ENCODE data around the gene HCRTR1.

The HCRTR1 gene

DNA sequence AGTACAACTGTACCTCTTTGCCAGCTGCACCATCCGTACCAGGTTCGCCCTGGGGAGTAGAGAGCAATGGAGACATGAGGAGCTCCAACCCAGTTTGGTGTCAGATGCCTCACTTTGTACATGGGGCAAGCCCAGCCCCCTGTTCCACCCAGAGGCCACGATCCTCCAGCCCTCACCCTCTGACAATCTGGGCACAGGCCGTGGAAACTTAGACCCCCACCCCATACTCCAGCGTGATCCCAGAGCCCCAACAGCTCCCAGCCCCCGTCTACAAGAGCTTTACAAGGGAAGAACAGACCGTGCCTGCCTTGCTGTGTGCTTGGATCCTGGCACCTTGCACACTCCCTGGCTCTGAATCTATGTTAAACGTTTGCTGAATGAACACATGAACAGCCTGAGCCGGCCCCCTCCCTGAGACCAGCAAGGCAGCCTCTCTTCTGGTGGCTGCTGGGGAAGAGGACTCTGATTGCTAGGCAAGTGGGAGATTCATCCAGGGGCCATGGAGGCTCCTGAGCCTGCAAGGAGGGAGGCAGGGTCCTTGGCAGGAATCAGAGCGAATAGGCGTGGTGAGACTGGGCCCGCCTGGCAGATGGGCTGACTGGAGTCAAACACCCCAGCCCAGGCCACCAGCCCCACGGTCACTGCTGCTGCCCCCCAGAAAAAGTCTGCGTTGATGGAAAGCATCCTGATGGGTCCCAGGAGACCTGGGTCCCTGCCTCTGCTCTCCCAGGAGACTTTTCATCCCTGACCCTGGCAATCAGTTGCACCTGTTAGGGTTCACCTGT, 39.7 kb downstream of the HCRTR1 start:
- no peak for DNase-seq (ENCODE audit: low read depth)
- H3K4me3 ChIP-seq (ENCODE audit: control insufficient read depth, low read depth, low read length) = no peak overlapping the region
- TF ChIP-seq, protein P1, sequence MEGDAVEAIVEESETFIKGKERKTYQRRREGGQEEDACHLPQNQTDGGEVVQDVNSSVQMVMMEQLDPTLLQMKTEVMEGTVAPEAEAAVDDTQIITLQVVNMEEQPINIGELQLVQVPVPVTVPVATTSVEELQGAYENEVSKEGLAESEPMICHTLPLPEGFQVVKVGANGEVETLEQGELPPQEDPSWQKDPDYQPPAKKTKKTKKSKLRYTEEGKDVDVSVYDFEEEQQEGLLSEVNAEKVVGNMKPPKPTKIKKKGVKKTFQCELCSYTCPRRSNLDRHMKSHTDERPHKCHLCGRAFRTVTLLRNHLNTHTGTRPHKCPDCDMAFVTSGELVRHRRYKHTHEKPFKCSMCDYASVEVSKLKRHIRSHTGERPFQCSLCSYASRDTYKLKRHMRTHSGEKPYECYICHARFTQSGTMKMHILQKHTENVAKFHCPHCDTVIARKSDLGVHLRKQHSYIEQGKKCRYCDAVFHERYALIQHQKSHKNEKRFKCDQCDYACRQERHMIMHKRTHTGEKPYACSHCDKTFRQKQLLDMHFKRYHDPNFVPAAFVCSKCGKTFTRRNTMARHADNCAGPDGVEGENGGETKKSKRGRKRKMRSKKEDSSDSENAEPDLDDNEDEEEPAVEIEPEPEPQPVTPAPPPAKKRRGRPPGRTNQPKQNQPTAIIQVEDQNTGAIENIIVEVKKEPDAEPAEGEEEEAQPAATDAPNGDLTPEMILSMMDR (IDR thresholded peaks at IDR 0.05; ENCODE audit: control insufficient read depth, insufficient read depth, low read depth, low read length, missing control alignments) = no peak

DNA sequence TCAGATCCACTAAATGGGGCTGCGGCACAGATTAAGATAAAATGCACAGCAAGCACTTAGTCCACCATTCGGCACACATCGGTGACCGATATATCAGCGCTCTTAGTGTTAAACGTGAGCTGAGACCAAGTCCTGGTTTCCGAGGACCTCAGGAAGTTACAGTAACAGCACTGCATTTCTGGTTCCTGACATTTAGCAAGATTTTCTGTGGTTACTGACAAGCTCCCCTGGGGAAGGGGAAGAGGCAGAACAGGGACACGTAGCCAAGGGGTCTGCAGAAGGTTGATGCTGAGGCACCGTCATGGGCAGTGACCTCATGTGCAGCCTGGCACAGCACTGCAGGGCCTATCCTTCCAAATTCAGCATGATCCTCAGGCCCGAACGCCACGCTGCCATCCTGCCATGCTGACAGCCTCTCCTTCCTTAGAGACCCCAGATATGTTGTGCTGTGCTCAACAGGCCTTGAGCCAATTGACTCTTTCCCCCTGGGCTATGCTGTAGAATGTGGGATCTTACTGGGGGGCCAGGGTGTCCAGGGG, 40.6 kb downstream of the HCRTR1 start:
- TF ChIP-seq, protein P1 (IDR thresholded peaks at IDR 0.05; ENCODE audit: control insufficient read depth, insufficient read depth, low read depth, low read length, missing control alignments) = no peak
- H3K4me3 ChIP-seq (ENCODE audit: control insufficient read depth, low read depth, low read length) = no peak overlapping the region

DNA sequence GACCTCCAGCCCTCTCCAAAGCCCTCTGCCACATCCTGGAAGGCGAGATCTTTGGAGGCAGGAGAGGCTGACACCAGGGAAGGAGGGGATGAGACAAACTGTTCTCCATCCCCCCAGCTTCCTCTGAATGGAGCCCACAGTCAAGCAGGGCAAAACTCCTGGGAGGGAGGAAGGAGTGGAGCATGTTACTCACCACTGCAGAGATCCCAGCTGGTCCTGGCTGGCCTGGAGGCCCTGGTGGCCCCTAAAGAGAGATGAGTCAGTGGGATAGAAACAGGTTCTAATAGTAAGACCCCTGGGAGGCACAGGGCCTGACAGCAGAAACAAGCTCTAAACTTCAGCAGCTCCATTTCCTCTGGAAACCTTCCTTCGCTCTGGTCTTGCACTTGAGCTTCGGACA, 41.2 kb downstream of the HCRTR1 start:
- no peak for DNase-seq (ENCODE audit: low read depth)
- TF ChIP-seq, protein P1 (IDR thresholded peaks at IDR 0.05; ENCODE audit: control insufficient read depth, insufficient read depth, low read depth, low read length, missing control alignments) = no peak

More for the DNA sequence above, 40.6 kb downstream of the HCRTR1 start:
- DNase-seq (ENCODE audit: low read depth) = no peak

DNA sequence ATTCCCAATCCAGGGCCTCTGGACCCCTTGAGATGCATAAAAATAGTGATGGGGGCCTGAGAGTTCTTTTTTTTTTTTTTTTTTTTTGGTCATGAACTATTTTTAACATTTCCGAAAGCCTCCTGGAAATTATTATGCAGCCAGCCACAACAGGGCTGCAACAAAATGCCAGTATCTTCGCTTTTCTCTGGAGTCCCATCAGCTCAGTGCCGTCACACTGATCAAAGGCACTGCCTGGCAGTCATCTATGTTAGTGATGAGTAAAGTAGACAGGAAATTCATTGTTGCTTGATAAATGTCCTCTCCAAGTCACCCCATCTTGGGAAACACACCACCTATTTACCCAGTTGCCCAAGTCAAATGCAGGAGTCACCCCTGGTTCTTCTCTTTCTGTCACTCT, 42.4 kb downstream of the HCRTR1 start:
- DNase-seq (ENCODE audit: low read depth) = no peak
- H3K4me3 ChIP-seq (ENCODE audit: control insufficient read depth, low read depth, low read length) = no peak overlapping the region
- TF ChIP-seq, protein P1 (IDR thresholded peaks at IDR 0.05; ENCODE audit: control insufficient read depth, insufficient read depth, low read depth, low read length, missing control alignments) = no peak

More for the DNA sequence above, 41.2 kb downstream of the HCRTR1 start:
- no peak overlapping the region for H3K4me3 ChIP-seq (ENCODE audit: control insufficient read depth, low read depth, low read length)

DNA sequence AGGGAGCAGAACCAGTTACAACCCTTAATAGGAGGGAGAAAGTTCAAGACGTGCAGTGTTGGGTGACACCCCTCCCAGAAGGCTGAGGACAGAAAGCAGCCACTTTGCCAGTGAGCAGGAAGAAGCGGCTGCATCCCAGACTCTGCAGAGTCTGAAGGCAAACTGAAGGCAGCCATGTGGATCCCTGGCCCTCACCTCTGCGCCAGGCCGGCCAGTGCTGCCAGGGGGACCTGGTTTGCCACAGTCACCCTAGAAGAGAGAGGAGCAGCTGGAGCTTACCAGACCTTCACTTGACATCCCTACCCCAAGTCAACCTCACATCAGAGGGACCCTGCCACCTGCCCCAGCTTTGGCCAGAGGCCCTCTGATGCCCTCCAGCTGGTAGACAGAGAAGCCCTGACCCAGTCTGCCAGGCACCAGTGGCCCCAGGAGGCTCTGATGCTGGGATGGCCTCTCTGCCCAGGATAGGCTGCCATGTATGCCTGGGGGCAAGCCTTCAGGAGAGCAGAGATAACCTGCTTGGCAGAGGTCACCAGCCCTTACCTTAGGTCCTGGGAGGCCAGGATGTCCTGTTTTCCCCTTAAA, 43.5 kb downstream of the HCRTR1 start:
- no peak overlapping the region for H3K4me3 ChIP-seq (ENCODE audit: control insufficient read depth, low read depth, low read length)
- DNase-seq (ENCODE audit: low read depth) = no peak
- TF ChIP-seq, protein P1 (IDR thresholded peaks at IDR 0.05; ENCODE audit: control insufficient read depth, insufficient read depth, low read depth, low read length, missing control alignments) = no peak

DNA sequence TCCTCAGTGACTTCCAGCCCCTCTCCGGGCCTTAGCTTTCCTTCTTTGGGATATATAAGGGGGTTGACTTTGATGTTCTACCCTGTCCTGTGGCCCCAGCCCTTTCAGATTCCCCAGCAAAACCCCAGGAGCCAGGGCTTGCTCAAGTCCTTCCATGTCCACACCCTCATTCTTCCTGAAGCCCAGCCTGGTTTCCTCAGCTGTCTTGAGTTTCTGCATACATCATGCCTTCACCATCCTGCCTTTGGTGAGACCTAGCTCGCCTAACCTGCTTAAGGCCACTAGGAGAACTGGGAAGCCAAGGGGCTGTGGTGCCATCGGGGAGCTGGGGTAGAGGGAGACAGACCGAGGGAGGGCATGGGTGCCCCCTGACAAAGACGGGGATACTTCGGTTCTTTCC, 44.4 kb downstream of the HCRTR1 start:
- DNase-seq (ENCODE audit: low read depth) = no peak
- TF ChIP-seq, protein P1 (IDR thresholded peaks at IDR 0.05; ENCODE audit: control insufficient read depth, insufficient read depth, low read depth, low read length, missing control alignments) = no peak
- H3K4me3 ChIP-seq (ENCODE audit: control insufficient read depth, low read depth, low read length) = no peak overlapping the region

Data from AG09309 (cell line).